ENCODE data around the gene NOTCH1. TPM values are rescaled to one million over a fixed set of nuclear protein-coding genes. Genes with fewer than 3 reads are reported as not detected.
A peak's percentile ranks its signal among the peaks of the same experiment; 100 is the strongest.

The NOTCH1 gene
- total RNA-seq, 3 donors from 2014 or later (not counting 1 experiment from before 2014, with no cell fraction given) = 126 to 228 (median 192) TPM

GRCh38 chr9:136504512-136505348 is 41.1 kb downstream of the NOTCH1 start:
- Mint-ChIP-seq H3K4me3 (no peak overlapping the region), H3K9me3 (no peaks in the 10 kb centered on the region), H3K27ac (peak overlapping the region in 1 of 2 donors; percentile 34), H3K36me3 (no peaks in the 10 kb centered on the region), H3K27me3 (ENCODE audit: low read depth in 2 of 2) (no peaks in the 10 kb centered on the region), H3K4me1 (no peaks in the 10 kb centered on the region)
- Histone ChIP-seq H3K27ac (ENCODE audit: low read length) (no peak overlapping the region), H3K4me1 (ENCODE audit: control insufficient read depth, insufficient read depth, low read length) (peaks cover 15% of the 10 kb centered on the region), H3K36me3 (ENCODE audit: control insufficient read depth, insufficient read depth, low read length) (peaks cover 95% of the 10 kb centered on the region), H3K4me3 (ENCODE audit: low read length) (no peak overlapping the region), H3K9me3 (ENCODE audit: control insufficient read depth, insufficient read depth, low read length) (no peaks in the 10 kb centered on the region), H3K27me3 (ENCODE audit: control insufficient read depth, insufficient read depth, low read length) (no peaks in the 10 kb centered on the region)
- no peak for DNase-seq
- TF ChIP-seq CTCF (IDR thresholded peaks at IDR 0.05) = no peak
- no peak for ATAC-seq
- intact Hi-C loops (cut with micrococcal nuclease) = no loop called here
- 97% methylated on average over 68 of the region's 68 CpGs for WGBS (ENCODE audit: insufficient coverage)

GRCh38 chr9:136502940-136503550 is 42.8 kb downstream of the NOTCH1 start:
- WGBS (ENCODE audit: insufficient coverage) = 91% methylated on average over 33 of the region's 33 CpGs
- Mint-ChIP-seq H3K4me1 (no peaks in the 10 kb centered on the region), H3K4me3 (no peak overlapping the region), H3K27ac (no peak overlapping the region), H3K36me3 (no peaks in the 10 kb centered on the region), H3K9me3 (no peaks in the 10 kb centered on the region), H3K27me3 (ENCODE audit: low read depth in 2 of 2) (no peaks in the 10 kb centered on the region)
- Histone ChIP-seq H3K4me1 (ENCODE audit: control insufficient read depth, insufficient read depth, low read length) (peaks cover 15% of the 10 kb centered on the region), H3K36me3 (ENCODE audit: control insufficient read depth, insufficient read depth, low read length) (peaks cover 95% of the 10 kb centered on the region), H3K9me3 (ENCODE audit: control insufficient read depth, insufficient read depth, low read length) (no peaks in the 10 kb centered on the region), H3K27me3 (ENCODE audit: control insufficient read depth, insufficient read depth, low read length) (no peaks in the 10 kb centered on the region), H3K27ac (ENCODE audit: low read length) (no peak overlapping the region), H3K4me3 (ENCODE audit: low read length) (no peak overlapping the region)
- TF ChIP-seq CTCF (IDR thresholded peaks at IDR 0.05) = no peak
- DNase-seq (no peak), ATAC-seq (no peak)
- intact Hi-C loops (cut with micrococcal nuclease) = no loop called here

GRCh38 chr9:136502196-136502595 is 43.7 kb downstream of the NOTCH1 start:
- no peak overlapping the region for H3K27ac ChIP-seq (ENCODE audit: low read length)
- H3K4me3 ChIP-seq (ENCODE audit: low read length) = no peak overlapping the region
- Mint-ChIP-seq H3K4me1 (no peaks in the 10 kb centered on the region), H3K9me3 (no peaks in the 10 kb centered on the region), H3K36me3 (no peaks in the 10 kb centered on the region), H3K27ac (no peak overlapping the region), H3K27me3 (ENCODE audit: low read depth in 2 of 2) (no peaks in the 10 kb centered on the region), H3K4me3 (no peak overlapping the region)
- H3K27me3 ChIP-seq (ENCODE audit: control insufficient read depth, insufficient read depth, low read length) = no peaks in the 10 kb centered on the region
- no peak for TF ChIP-seq CTCF (IDR thresholded peaks at IDR 0.05)
- peaks cover 15% of the 10 kb centered on the region for H3K4me1 ChIP-seq (ENCODE audit: control insufficient read depth, insufficient read depth, low read length)
- DNase-seq (no peak), ATAC-seq (no peak)
- WGBS (ENCODE audit: insufficient coverage) = 97% methylated on average over 38 of the region's 38 CpGs
- no peaks in the 10 kb centered on the region for H3K9me3 ChIP-seq (ENCODE audit: control insufficient read depth, insufficient read depth, low read length)
- peaks cover 94% of the 10 kb centered on the region for H3K36me3 ChIP-seq (ENCODE audit: control insufficient read depth, insufficient read depth, low read length)
- intact Hi-C loops (cut with micrococcal nuclease) = no loop called here
